PFSK-1 (cell line): ENCODE data around the gene GALNT15.

Experiments
- FOXP2 ChIP-seq: optimal IDR thresholded peaks from 2 replicates; pipeline ENCODE3; 2011; ENCODE audit warnings: borderline replicate concordance, control low read depth, inconsistent platforms; ENCODE audit not compliant: insufficient read depth; ENCODE audit errors: extremely low read length, extremely low read depth
- POLR2AphosphoS5 ChIP-seq: IDR thresholded peaks from 2 replicates; pipeline ENCODE4 v1.6.1; 2012; ENCODE audit warnings: low read depth, mild to moderate bottlenecking, control low read depth, low read length, moderate library complexity
- REST ChIP-seq, 2 experiments: IDR thresholded peaks; 2 replicates each; pipeline versions ENCODE4 v1.6.1 to v1.8.0; 2011 to 2012; ENCODE audit warnings: low read depth in 2 of 2, low read length in 2 of 2, control low read depth in 1 of 2, inconsistent platforms in 1 of 2, mild to moderate bottlenecking in 1 of 2, moderate library complexity in 1 of 2; ENCODE audit not compliant: insufficient read depth in 1 of 2
- SIN3A ChIP-seq: IDR thresholded peaks from 2 replicates; pipeline ENCODE4 v1.6.1; 2012; ENCODE audit warnings: mild to moderate bottlenecking, low read length, moderate library complexity, borderline replicate concordance; ENCODE audit not compliant: insufficient read depth
- TAF1 ChIP-seq: IDR thresholded peaks from 2 replicates; pipeline ENCODE4 v1.6.1; 2012; ENCODE audit warnings: low read length, control low read depth, borderline replicate concordance; ENCODE audit not compliant: insufficient read depth

Gene GALNT15

GRCh38 chr3:16249886-16250285 lies 75.4 kb downstream of the GALNT15 start:
- TF ChIP-seq REST (IDR thresholded peaks at IDR 0.05; ENCODE audit: insufficient read depth in 1 of 2, low read depth in 2 of 2, low read length in 2 of 2) = no peak
- no peak for TF ChIP-seq SIN3A
- TF ChIP-seq TAF1 = no peak
- TF ChIP-seq FOXP2 = no peak
- TF ChIP-seq POLR2AphosphoS5 = no peak

GRCh38 chr3:16251316-16252085 lies 77.0 kb downstream of the GALNT15 start:
- TF ChIP-seq REST (IDR thresholded peaks at IDR 0.05; ENCODE audit: insufficient read depth in 1 of 2, low read depth in 2 of 2, low read length in 2 of 2) = no peak
- no peak for TF ChIP-seq POLR2AphosphoS5
- TF ChIP-seq FOXP2 = no peak
- TF ChIP-seq SIN3A = no peak
- no peak for TF ChIP-seq TAF1

GRCh38 chr3:16252243-16252978 lies 77.9 kb downstream of the GALNT15 start:
- TF ChIP-seq TAF1 (no peak), SIN3A (no peak), REST (IDR thresholded peaks at IDR 0.05; ENCODE audit: insufficient read depth in 1 of 2, low read depth in 2 of 2, low read length in 2 of 2) (no peak), POLR2AphosphoS5 (no peak), FOXP2 (no peak)

GRCh38 chr3:16252988-16253387 lies 78.5 kb downstream of the GALNT15 start:
- TF ChIP-seq POLR2AphosphoS5 = no peak
- TF ChIP-seq REST (IDR thresholded peaks at IDR 0.05; ENCODE audit: insufficient read depth in 1 of 2, low read depth in 2 of 2, low read length in 2 of 2) = no peak
- no peak for TF ChIP-seq TAF1
- TF ChIP-seq FOXP2 = no peak
- TF ChIP-seq SIN3A = no peak
